CD4-positive, CD25-positive, alpha-beta regulatory T cell (primary cell): ENCODE data around the gene MNAT1. TPM values are rescaled to one million over a fixed set of nuclear protein-coding genes. Genes with fewer than 3 reads are reported as not detected.

Source experiments
- ATAC-seq, 2 donors: fragments of 150-1000 bp; cut with Tn5 transposase; one replicate each; pipeline ENCODE4 v1.10.0; 2021; ENCODE audit warnings: low read depth in 2 of 2, moderate number of reproducible peaks in 2 of 2, moderate library complexity in 1 of 2
- DNase-seq, 3 donors: peaks; one replicate each; pipeline versions ENCODE4 v3.0.0 to v3.0.0-alpha.2; 2012 to 2022; ENCODE audit warnings: mixed read lengths in 1 of 3
- H3K27ac ChIP-seq: one replicate; pipeline ENCODE4 v1.7.0; 2013; ENCODE audit warnings: mild to moderate bottlenecking, low read length; ENCODE audit not compliant: insufficient read depth, poor library complexity, severe bottlenecking
- H3K27me3 ChIP-seq: one replicate; pipeline ENCODE4 v1.7.0; 2013; ENCODE audit warnings: low read length; ENCODE audit not compliant: control insufficient read depth, insufficient read depth
- H3K36me3 ChIP-seq: one replicate; pipeline ENCODE4 v1.7.0; 2013; ENCODE audit warnings: mild to moderate bottlenecking, low read length, moderate library complexity; ENCODE audit not compliant: control insufficient read depth, insufficient read depth
- H3K4me1 ChIP-seq: 2 replicates; pipeline ENCODE4 v1.7.0; 2013; ENCODE audit warnings: mild to moderate bottlenecking, low read length; ENCODE audit not compliant: insufficient read depth, control insufficient read depth, poor library complexity, severe bottlenecking
- H3K4me3 ChIP-seq: one replicate; pipeline ENCODE4 v1.7.0; 2013; ENCODE audit warnings: low read depth, mild to moderate bottlenecking, low read length, moderate library complexity
- H3K9me3 ChIP-seq, 2 experiments: 1 replicate in 1 of 2; 2 replicates in 1 of 2; pipeline ENCODE4 v1.7.0; 2013; ENCODE audit warnings: low read length in 2 of 2, mild to moderate bottlenecking in 1 of 2, moderate library complexity in 1 of 2; ENCODE audit not compliant: control insufficient read depth in 2 of 2
- H3K27ac Mint-ChIP-seq, 3 donors: one replicate each; pipeline ENCODE4 v1.8.0; 2020 to 2022; ENCODE audit warnings: mild to moderate bottlenecking in 3 of 3, mixed read lengths in 3 of 3, moderate library complexity in 2 of 3
- H3K27me3 Mint-ChIP-seq: one replicate; pipeline ENCODE4 v1.8.0; 2022; ENCODE audit warnings: mild to moderate bottlenecking, mixed read lengths
- H3K36me3 Mint-ChIP-seq: one replicate; pipeline ENCODE4 v1.8.0; 2020; ENCODE audit warnings: mixed read lengths
- H3K4me1 Mint-ChIP-seq, 4 donors: one replicate each; pipeline ENCODE4 v1.8.0; 2020 to 2022; ENCODE audit warnings: mixed read lengths in 4 of 4, mild to moderate bottlenecking in 1 of 4
- H3K4me3 Mint-ChIP-seq, 4 donors: one replicate each; pipeline ENCODE4 v1.8.0; 2020 to 2022; ENCODE audit warnings: mild to moderate bottlenecking in 4 of 4, mixed read lengths in 4 of 4, moderate library complexity in 3 of 4
- H3K9me3 Mint-ChIP-seq, 7 donors: one replicate each; pipeline ENCODE4 v1.8.0; 2020 to 2022; ENCODE audit warnings: mixed read lengths in 7 of 7, mild to moderate bottlenecking in 3 of 7, moderate library complexity in 2 of 7
- polyA plus RNA-seq, 4 donors: library from polyadenylated mRNA; unstranded; fragments of 300-500 nt; fragmentation: Illumina TruSeq; gene quantifications; one replicate each; pipeline ENCODE4 v1.2.3, GENCODE V29; 2021
- total RNA-seq: library from RNA; stranded (reverse); gene quantifications from one replicate; pipeline ENCODE4 v1.2.3, GENCODE V29; 2022

Gene MNAT1
- total and polyA plus RNA-seq, 5 donors from 2014 or later, result 12.6 to 22.0 (median 15.9) TPM

GRCh38 chr14:60863249-60863648 is 128.7 kb downstream of the MNAT1 start:
- Mint-ChIP-seq H3K36me3 (peaks cover 4% of the 10 kb centered on the region), H3K27me3 (no peaks in the 10 kb centered on the region), H3K9me3 (peaks cover 0 to 1% (median 0%) of the 10 kb centered on the region in 7 donors), H3K27ac (no peak overlapping the region), H3K4me1 (peaks cover 0 to 8% (median 3%) of the 10 kb centered on the region in 4 donors), H3K4me3 (no peak overlapping the region)
- H3K9me3 ChIP-seq, result no peaks in the 10 kb centered on the region
- H3K4me1 ChIP-seq, result no peaks in the 10 kb centered on the region
- no peaks in the 10 kb centered on the region for H3K27me3 ChIP-seq
- no peaks in the 10 kb centered on the region for H3K36me3 ChIP-seq
- H3K27ac ChIP-seq, result no peak overlapping the region
- no peak overlapping the region for H3K4me3 ChIP-seq
- DNase-seq (no peak), ATAC-seq (no peak)

GRCh38 chr14:60865378-60866127 is 131.0 kb downstream of the MNAT1 start:
- H3K36me3 Mint-ChIP-seq, result peaks cover 4% of the 10 kb centered on the region
- H3K27ac Mint-ChIP-seq, result no peak overlapping the region
- H3K27me3 ChIP-seq, result no peaks in the 10 kb centered on the region

GRCh38 chr14:60867503-60868172 is 133.1 kb downstream of the MNAT1 start:
- Mint-ChIP-seq H3K36me3 (peaks cover 14% of the 10 kb centered on the region), H3K9me3 (no peaks in the 10 kb centered on the region), H3K4me1 (peaks cover 0 to 6% (median under 1%) of the 10 kb centered on the region in 4 donors), H3K27me3 (no peaks in the 10 kb centered on the region), H3K4me3 (no peak overlapping the region), H3K27ac (no peak overlapping the region)
- Histone ChIP-seq H3K36me3 (no peaks in the 10 kb centered on the region), H3K4me3 (no peak overlapping the region), H3K9me3 (no peaks in the 10 kb centered on the region), H3K27ac (no peak overlapping the region), H3K27me3 (no peaks in the 10 kb centered on the region), H3K4me1 (no peaks in the 10 kb centered on the region)
- ATAC-seq, result no peak
- no peak for DNase-seq

More at GRCh38 chr14:60865378-60866127, 131.0 kb downstream of the MNAT1 start:
- DNase-seq (no peak), ATAC-seq (no peak)
- H3K4me3 ChIP-seq, result no peak overlapping the region
- Mint-ChIP-seq H3K4me1 (peaks cover 0 to 6% (median 2%) of the 10 kb centered on the region in 4 donors), H3K27me3 (no peaks in the 10 kb centered on the region), H3K9me3 (no peaks in the 10 kb centered on the region), H3K4me3 (no peak overlapping the region)
- no peaks in the 10 kb centered on the region for H3K36me3 ChIP-seq
- no peak overlapping the region for H3K27ac ChIP-seq
- H3K9me3 ChIP-seq, result no peaks in the 10 kb centered on the region
- H3K4me1 ChIP-seq, result no peaks in the 10 kb centered on the region

- peaks cover 0 to 12% (median 4%) of the 10 kb centered on the region in 7 donors for H3K9me3 Mint-ChIP-seq
- peaks cover 38% of the 10 kb centered on the region for H3K36me3 Mint-ChIP-seq
- H3K4me3 Mint-ChIP-seq, result no peak overlapping the region
Measured at GRCh38 chr14:60878121-60878520, 143.6 kb downstream of the MNAT1 start.

GRCh38 chr14:60878536-60878935 is 144.0 kb downstream of the MNAT1 start:
- H3K9me3 Mint-ChIP-seq, result peaks cover 0 to 14% (median 4%) of the 10 kb centered on the region in 7 donors
- peaks cover 8% of the 10 kb centered on the region for H3K36me3 ChIP-seq
- no peak overlapping the region for H3K27ac ChIP-seq
- H3K9me3 ChIP-seq, result peaks cover 0 to 6% of the 10 kb centered on the region in 2 experiments
- no peaks in the 10 kb centered on the region for H3K4me1 ChIP-seq
- peaks cover 41% of the 10 kb centered on the region for H3K36me3 Mint-ChIP-seq
- H3K4me1 Mint-ChIP-seq, result peaks cover 0 to 10% (median 5%) of the 10 kb centered on the region in 4 donors
- no peak overlapping the region for H3K4me3 ChIP-seq
- ATAC-seq (no peak), DNase-seq (peak in 1 of 3 donors; percentile 13)
- no peak overlapping the region for H3K4me3 Mint-ChIP-seq
- no peaks in the 10 kb centered on the region for H3K27me3 ChIP-seq
- H3K27me3 Mint-ChIP-seq, result no peaks in the 10 kb centered on the region
- H3K27ac Mint-ChIP-seq, result peak overlapping the region in 1 of 3 donors; percentile 6

More at GRCh38 chr14:60878121-60878520, 143.6 kb downstream of the MNAT1 start:
- Histone ChIP-seq H3K4me1 (no peaks in the 10 kb centered on the region), H3K9me3 (peaks cover 0 to 6% of the 10 kb centered on the region in 2 experiments), H3K36me3 (peaks cover 8% of the 10 kb centered on the region), H3K27ac (no peak overlapping the region), H3K27me3 (no peaks in the 10 kb centered on the region), H3K4me3 (no peak overlapping the region)
- no peaks in the 10 kb centered on the region for H3K27me3 Mint-ChIP-seq
- no peak for ATAC-seq
- no peak overlapping the region for H3K27ac Mint-ChIP-seq
- peaks cover 0 to 10% (median 5%) of the 10 kb centered on the region in 4 donors for H3K4me1 Mint-ChIP-seq
- DNase-seq, result no peak

- H3K27ac ChIP-seq, result no peak overlapping the region
- Mint-ChIP-seq H3K27ac (no peak overlapping the region), H3K27me3 (no peaks in the 10 kb centered on the region), H3K36me3 (peaks cover 52% of the 10 kb centered on the region), H3K4me3 (no peak overlapping the region), H3K4me1 (peaks cover 0 to 9% (median 2%) of the 10 kb centered on the region in 4 donors), H3K9me3 (peaks cover 1 to 39% (median 8%) of the 10 kb centered on the region in 7 donors)
- H3K4me1 ChIP-seq, result no peaks in the 10 kb centered on the region
- peaks cover 11 to 20% of the 10 kb centered on the region in 2 experiments for H3K9me3 ChIP-seq
- ATAC-seq (no peak), DNase-seq (no peak)
- H3K36me3 ChIP-seq, result peaks cover 11% of the 10 kb centered on the region
- H3K27me3 ChIP-seq, result no peaks in the 10 kb centered on the region
- H3K4me3 ChIP-seq, result no peak overlapping the region
Measured at GRCh38 chr14:60882219-60882618, 147.7 kb downstream of the MNAT1 start.

- H3K4me1 ChIP-seq, result no peaks in the 10 kb centered on the region
- Mint-ChIP-seq H3K36me3 (peaks cover 52% of the 10 kb centered on the region), H3K27ac (no peak overlapping the region), H3K27me3 (no peaks in the 10 kb centered on the region), H3K4me3 (no peak overlapping the region), H3K9me3 (peaks cover 1 to 39% (median 8%) of the 10 kb centered on the region in 7 donors), H3K4me1 (peaks cover 0 to 9% (median under 1%) of the 10 kb centered on the region in 4 donors)
- ATAC-seq (no peak), DNase-seq (no peak)
- H3K27ac ChIP-seq, result no peak overlapping the region
- H3K27me3 ChIP-seq, result no peaks in the 10 kb centered on the region
- H3K9me3 ChIP-seq, result peaks cover 11 to 20% of the 10 kb centered on the region in 2 experiments
- peaks cover 11% of the 10 kb centered on the region for H3K36me3 ChIP-seq
- no peak overlapping the region for H3K4me3 ChIP-seq
Measured at GRCh38 chr14:60884134-60884533, 149.6 kb downstream of the MNAT1 start.
